ENCODE results near the gene CST6. TPM values are rescaled to one million over a fixed set of nuclear protein-coding genes. Genes with fewer than 3 reads are reported as not detected.

The CST6 gene
- polyA plus RNA-seq, 4 donors = not detected

Other genes starting within 250 kb of the CST6 start
- 10 to 100 TPM in 1 of 4 donors, 1 to 10 TPM in 3; 6.0 to 11.8 (median 8.5) TPM for gene AP5B1, start 231.0 kb upstream of the CST6 start, polyA plus RNA-seq (ENCODE audit: insufficient read length in 4 of 4)
- 10 to 100 TPM in 3 of 4 donors, 1 to 10 TPM in 1; 9.2 to 16.6 (median 13.4) TPM for gene OVOL1, start 224.9 kb upstream of the CST6 start, polyA plus RNA-seq (ENCODE audit: insufficient read length in 4 of 4)
- gene SNX32, start 178.0 kb upstream of the CST6 start, polyA plus RNA-seq (ENCODE audit: insufficient read length in 4 of 4) = 1 to 10 TPM; 1.4 to 4.9 (median 2.5) TPM
- 100 to 1,000 TPM; 733 to 901 (median 785) TPM for gene CFL1, start 153.8 kb upstream of the CST6 start, polyA plus RNA-seq (ENCODE audit: insufficient read length in 4 of 4)
- 10 to 100 TPM; 41.7 to 67.3 (median 55.7) TPM for gene MUS81, start 151.6 kb upstream of the CST6 start, polyA plus RNA-seq (ENCODE audit: insufficient read length in 4 of 4)
- gene EFEMP2, start 139.2 kb upstream of the CST6 start, polyA plus RNA-seq (ENCODE audit: insufficient read length in 4 of 4) = 100 to 1,000 TPM in 3 of 4 donors, 10 to 100 TPM in 1; 96.5 to 170 (median 123) TPM
- 1 to 10 TPM in 3 of 4 donors, under 1 TPM in 1; 0.77 to 1.6 (median 1.3) TPM for gene CTSW, start 132.2 kb upstream of the CST6 start, polyA plus RNA-seq (ENCODE audit: insufficient read length in 4 of 4)
- 100 to 1,000 TPM in 1 of 4 donors, 10 to 100 TPM in 3; 91.1 to 106 (median 96.7) TPM for gene FIBP, start 123.5 kb upstream of the CST6 start, polyA plus RNA-seq (ENCODE audit: insufficient read length in 4 of 4)
- gene CCDC85B, start 121.3 kb upstream of the CST6 start, polyA plus RNA-seq (ENCODE audit: insufficient read length in 4 of 4) = 10 to 100 TPM in 2 of 4 donors, 1 to 10 TPM in 2; 7.6 to 19.9 (median 11.7) TPM
- gene FOSL1, start 111.6 kb upstream of the CST6 start, polyA plus RNA-seq (ENCODE audit: insufficient read length in 4 of 4) = under 1 TPM; 0.11 to 0.30 (median 0.18) TPM
- gene C11orf68, start 92.9 kb upstream of the CST6 start, polyA plus RNA-seq (ENCODE audit: insufficient read length in 4 of 4) = 10 to 100 TPM; 31.8 to 49.9 (median 41.7) TPM
- gene DRAP1, start 92.6 kb upstream of the CST6 start, polyA plus RNA-seq (ENCODE audit: insufficient read length in 4 of 4) = 100 to 1,000 TPM in 2 of 4 donors, 10 to 100 TPM in 2; 73.3 to 131 (median 95.7) TPM
- gene TSGA10IP, start 66.5 kb upstream of the CST6 start, polyA plus RNA-seq (ENCODE audit: insufficient read length in 4 of 4) = under 1 TPM in 1 of 4 donors, not detected in 3; 0.52 TPM
- gene SART1, start 50.3 kb upstream of the CST6 start, polyA plus RNA-seq (ENCODE audit: insufficient read length in 4 of 4) = 10 to 100 TPM; 45.3 to 57.6 (median 52.4) TPM
- gene EIF1AD, start 9.9 kb upstream of the CST6 start, polyA plus RNA-seq (ENCODE audit: insufficient read length in 4 of 4) = 10 to 100 TPM; 25.3 to 32.7 (median 28.4) TPM
- gene BANF1, start 9.5 kb upstream of the CST6 start, polyA plus RNA-seq (ENCODE audit: insufficient read length in 4 of 4) = 100 to 1,000 TPM; 218 to 315 (median 264) TPM
- not detected for gene CATSPER1, start 14.5 kb downstream of the CST6 start, polyA plus RNA-seq (ENCODE audit: insufficient read length in 4 of 4)
- 1 to 10 TPM; 3.7 to 8.6 (median 5.9) TPM for gene GAL3ST3, start 37.2 kb downstream of the CST6 start, polyA plus RNA-seq (ENCODE audit: insufficient read length in 4 of 4)
- 100 to 1,000 TPM; 221 to 254 (median 237) TPM for gene SF3B2, start 40.4 kb downstream of the CST6 start, polyA plus RNA-seq (ENCODE audit: insufficient read length in 4 of 4)
- gene PACS1, start 58.3 kb downstream of the CST6 start, polyA plus RNA-seq (ENCODE audit: insufficient read length in 4 of 4) = 10 to 100 TPM; 38.5 to 57.0 (median 50.4) TPM
- 10 to 100 TPM; 14.7 to 31.0 (median 25.7) TPM for gene KLC2, start 245.7 kb downstream of the CST6 start, polyA plus RNA-seq (ENCODE audit: insufficient read length in 4 of 4)

All from left renal cortex interstitium (tissue), 4 donors.